ENCODE results near the gene KCNG2. TPM values are rescaled to one million over a fixed set of nuclear protein-coding genes. Genes with fewer than 3 reads are reported as not detected.
A peak's percentile ranks its signal among the peaks of the same experiment; 100 is the strongest.

The KCNG2 gene
- total RNA-seq, 4 donors from 2014 or later, result 2.3 to 3.8 (median 3.2) TPM; not detected in 1

DNA sequence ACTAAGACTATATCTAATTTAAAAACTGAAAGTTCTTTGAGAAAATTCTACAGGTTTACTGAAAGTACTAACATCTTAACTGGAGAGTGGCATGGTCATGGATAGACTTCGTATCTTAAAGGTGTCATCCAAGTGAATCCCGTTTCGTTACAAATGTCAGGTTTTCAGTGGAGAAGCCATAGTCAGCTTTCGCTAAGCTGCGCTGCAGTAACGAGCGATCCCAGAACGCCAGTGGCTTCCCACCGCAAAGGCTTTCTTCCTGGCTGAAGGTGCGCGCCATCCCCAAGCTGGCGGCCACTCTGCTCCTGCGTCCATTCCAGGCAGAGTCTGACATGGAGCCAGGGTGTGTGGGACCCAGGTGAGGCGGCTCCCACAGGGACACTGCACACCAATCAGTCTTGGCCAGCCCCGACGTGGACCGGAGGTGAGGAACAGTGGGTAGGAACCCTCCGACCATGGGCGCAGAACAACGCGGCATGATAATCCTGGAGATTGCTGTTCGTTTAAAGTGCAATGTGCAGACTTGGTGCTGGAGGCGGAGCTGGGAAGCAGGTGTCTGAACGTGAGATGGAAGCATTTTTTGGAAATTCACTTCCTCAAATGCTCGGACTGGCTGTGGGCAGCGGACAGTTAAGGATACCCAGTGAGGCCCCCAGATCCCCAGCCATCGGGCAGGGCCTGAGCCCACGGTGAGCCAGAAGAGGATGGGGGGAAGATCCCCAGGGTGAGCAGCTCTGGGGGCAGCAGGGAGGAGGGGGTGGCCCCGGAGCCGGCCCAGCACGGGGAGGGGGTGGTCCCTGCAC lies 27.8 kb upstream of the KCNG2 start:
- H3K27ac ChIP-seq, result no peak overlapping the region
- no peaks in the 10 kb centered on the region for H3K9me3 ChIP-seq
- H3K36me3 ChIP-seq, result no peaks in the 10 kb centered on the region
- DNase-seq, result peak in 2 of 3 donors; percentile 37 to 42
- H3K4me3 ChIP-seq, result no peak overlapping the region
- no peaks in the 10 kb centered on the region for H3K27me3 ChIP-seq
- H3K4me1 ChIP-seq, result no peaks in the 10 kb centered on the region
- no peak for TF ChIP-seq POLR2A (IDR thresholded peaks at IDR 0.05)
- TF ChIP-seq, protein P1, sequence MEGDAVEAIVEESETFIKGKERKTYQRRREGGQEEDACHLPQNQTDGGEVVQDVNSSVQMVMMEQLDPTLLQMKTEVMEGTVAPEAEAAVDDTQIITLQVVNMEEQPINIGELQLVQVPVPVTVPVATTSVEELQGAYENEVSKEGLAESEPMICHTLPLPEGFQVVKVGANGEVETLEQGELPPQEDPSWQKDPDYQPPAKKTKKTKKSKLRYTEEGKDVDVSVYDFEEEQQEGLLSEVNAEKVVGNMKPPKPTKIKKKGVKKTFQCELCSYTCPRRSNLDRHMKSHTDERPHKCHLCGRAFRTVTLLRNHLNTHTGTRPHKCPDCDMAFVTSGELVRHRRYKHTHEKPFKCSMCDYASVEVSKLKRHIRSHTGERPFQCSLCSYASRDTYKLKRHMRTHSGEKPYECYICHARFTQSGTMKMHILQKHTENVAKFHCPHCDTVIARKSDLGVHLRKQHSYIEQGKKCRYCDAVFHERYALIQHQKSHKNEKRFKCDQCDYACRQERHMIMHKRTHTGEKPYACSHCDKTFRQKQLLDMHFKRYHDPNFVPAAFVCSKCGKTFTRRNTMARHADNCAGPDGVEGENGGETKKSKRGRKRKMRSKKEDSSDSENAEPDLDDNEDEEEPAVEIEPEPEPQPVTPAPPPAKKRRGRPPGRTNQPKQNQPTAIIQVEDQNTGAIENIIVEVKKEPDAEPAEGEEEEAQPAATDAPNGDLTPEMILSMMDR (IDR thresholded peaks at IDR 0.05), result no peak

DNA sequence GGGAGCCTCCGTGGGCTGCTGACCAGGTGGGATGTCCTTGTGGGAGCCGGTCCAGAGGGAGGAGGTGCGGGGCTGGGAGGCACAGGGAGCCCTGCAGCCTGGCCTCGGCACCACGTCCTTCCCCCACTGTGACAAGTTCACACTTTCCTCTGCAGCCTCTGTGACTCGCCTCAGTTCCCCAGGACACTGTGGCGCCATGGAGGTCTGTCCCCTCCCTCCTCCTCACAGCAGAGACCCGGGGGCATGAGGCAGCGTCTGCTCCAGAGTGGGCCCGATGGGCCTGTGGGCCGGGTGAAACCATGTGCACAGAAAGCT lies 27.3 kb upstream of the KCNG2 start:
- no peaks in the 10 kb centered on the region for H3K27me3 ChIP-seq
- H3K4me1 ChIP-seq, result no peaks in the 10 kb centered on the region
- no peak for TF ChIP-seq POLR2A (IDR thresholded peaks at IDR 0.05)
- TF ChIP-seq, protein P1 (IDR thresholded peaks at IDR 0.05), result no peak
- H3K36me3 ChIP-seq, result no peaks in the 10 kb centered on the region
- H3K4me3 ChIP-seq, result no peak overlapping the region
- no peaks in the 10 kb centered on the region for H3K9me3 ChIP-seq
- H3K27ac ChIP-seq, result no peak overlapping the region
- peak in 1 of 3 donors; percentile 33 for DNase-seq

DNA sequence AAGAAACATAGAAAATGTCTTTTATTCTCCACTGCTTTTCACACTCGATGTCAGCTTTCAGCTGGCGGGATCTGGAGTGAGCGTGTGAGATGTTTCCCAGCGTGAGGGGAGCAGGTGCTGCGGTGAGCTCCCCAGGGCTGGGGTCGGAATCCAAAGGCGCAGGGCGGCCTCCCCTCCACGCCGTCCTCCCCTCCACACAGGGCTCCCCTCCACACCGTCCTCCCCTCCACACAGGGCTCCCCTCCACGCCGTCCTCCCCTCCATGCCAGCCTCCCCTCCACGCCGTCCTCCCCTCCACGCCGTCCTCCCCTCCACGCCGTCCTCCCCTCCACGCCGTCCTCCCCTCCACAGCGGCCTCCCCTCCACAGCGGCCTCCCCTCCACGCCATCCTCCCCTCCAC lies 26.9 kb upstream of the KCNG2 start:
- DNase-seq, result peak in 2 of 3 donors; percentile 33 to 39
- Histone ChIP-seq H3K4me1 (no peaks in the 10 kb centered on the region), H3K27ac (no peak overlapping the region), H3K27me3 (no peaks in the 10 kb centered on the region), H3K36me3 (no peaks in the 10 kb centered on the region), H3K9me3 (no peaks in the 10 kb centered on the region), H3K4me3 (no peak overlapping the region)
- TF ChIP-seq, protein P1 (IDR thresholded peaks at IDR 0.05), result no peak

DNA sequence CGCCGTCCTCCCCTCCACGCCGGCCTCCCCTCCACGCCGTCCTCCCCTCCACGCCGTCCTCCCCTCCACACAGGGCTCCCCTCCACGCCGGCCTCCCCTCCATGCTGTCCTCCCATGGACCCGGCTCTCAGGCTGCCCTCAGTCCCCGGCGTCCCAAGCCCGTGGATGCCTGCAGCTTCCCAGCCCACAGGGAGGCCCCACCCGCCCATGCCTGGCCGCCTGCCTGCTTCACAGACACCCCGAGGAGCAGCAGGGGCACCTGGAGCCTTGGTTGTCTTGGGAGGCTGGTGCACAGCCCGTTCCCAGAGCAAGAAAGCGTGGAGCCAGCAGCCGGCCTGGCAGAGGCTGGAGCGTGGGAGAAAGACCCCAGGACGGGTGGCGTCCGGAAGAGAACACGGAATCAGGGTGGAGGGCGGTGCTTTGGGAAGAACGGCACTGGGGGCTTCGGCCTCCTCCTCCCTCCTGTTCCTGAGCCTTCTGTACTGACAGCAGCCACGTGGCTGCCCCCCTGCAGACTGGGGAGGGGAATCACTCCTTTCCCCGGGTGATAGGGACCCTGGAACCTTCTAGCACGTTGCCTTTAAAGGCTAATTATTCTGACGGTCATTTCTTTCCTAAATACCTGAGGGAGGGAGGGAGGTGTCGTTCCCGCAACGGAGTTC lies 26.2 kb upstream of the KCNG2 start:
- peak in 2 of 3 donors; percentile 22 to 30 for DNase-seq
- Histone ChIP-seq H3K36me3 (no peaks in the 10 kb centered on the region), H3K27ac (no peak overlapping the region), H3K4me1 (no peaks in the 10 kb centered on the region), H3K9me3 (no peaks in the 10 kb centered on the region), H3K27me3 (no peaks in the 10 kb centered on the region), H3K4me3 (no peak overlapping the region)
- TF ChIP-seq, protein P1 (IDR thresholded peaks at IDR 0.05), result no peak
- no peak for TF ChIP-seq POLR2A (IDR thresholded peaks at IDR 0.05)

DNA sequence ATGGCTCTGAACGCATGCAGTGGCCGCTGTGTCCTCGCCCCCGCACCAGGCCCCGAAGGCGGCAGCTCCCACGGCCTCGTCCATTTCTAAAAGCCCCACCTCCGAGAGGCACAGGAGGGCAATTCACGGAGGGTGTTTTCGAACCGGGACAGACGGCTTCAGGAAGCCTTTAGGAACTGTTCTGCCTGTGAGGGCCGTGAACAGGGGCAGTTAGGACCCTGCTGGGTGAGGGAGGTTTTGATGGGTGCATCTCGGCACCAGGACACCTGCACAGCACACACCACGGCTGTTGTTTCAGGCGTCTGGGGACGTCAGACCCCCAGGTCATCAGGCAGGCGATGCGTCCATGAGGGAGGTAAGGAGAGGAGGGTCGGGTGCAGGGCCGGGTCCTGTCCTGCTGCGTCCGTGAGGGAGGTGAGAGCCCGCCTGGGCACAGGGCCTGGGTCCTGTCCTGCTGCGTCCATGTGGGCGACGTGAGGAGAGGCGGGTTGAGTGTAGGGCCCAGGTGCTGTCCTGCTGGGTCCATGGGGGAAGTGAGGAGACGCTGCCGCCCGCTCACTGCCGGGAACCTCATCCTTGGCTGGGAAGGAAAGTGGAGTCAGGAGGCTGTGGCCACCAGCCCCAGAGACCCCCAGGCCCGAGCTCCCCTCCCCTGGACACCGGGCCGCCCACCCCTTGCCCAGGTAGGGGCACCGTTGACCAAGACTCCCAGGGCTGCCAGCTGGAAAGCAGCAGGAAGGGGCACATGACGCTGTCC lies 25.5 kb upstream of the KCNG2 start:
- no peaks in the 10 kb centered on the region for H3K27me3 ChIP-seq
- peak in 2 of 3 donors; percentile 37 to 45 for DNase-seq

More for the DNA sequence above, 25.5 kb upstream of the KCNG2 start:
- H3K9me3 ChIP-seq, result no peaks in the 10 kb centered on the region
- TF ChIP-seq POLR2A (IDR thresholded peaks at IDR 0.05), result no peak
- TF ChIP-seq, protein P1 (IDR thresholded peaks at IDR 0.05), result no peak
- H3K27ac ChIP-seq, result no peak overlapping the region
- no peaks in the 10 kb centered on the region for H3K36me3 ChIP-seq
- H3K4me1 ChIP-seq, result no peaks in the 10 kb centered on the region
- H3K4me3 ChIP-seq, result no peak overlapping the region
